ENCODE measurements around the gene RIN3.

DNA sequence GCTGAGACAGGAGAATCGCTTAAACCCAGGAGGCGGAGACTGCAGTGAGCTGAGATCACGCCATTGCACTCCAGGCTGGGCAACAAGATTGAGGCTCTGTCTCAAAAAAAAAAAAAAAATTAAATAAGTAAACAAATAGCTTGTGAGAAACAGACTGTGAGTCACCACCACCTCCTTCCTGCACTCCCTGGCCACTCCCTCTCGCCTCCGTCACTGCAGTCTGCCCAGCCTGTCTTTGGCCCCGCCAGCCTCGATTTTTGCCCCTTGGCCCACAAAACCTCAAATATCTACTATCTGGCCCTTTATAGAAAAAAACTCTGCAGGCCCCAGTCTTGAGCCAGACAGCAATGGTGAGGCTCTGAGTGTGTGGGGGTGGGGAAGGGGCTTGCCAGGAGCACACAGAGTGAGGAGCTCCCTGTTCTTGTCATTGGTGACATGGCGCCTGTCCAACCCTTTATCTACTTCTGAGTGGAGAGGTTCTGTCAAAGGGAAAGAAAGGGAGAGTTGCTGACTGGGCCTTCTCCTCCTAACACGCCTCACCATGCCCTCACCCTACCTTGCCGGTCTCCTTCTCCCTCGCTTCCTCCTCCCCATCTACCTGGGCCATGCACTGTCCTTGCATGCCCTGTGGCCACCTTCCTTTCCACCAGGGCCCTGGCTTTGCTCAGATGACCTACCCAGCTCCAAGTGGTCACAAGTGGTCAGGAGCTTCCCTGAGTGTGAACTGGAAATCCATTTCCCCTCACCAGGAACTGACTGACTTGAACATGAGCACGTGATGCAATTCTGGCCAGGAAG, 212.8 kb downstream of the RIN3 start:
- TF ChIP-seq, protein P1, sequence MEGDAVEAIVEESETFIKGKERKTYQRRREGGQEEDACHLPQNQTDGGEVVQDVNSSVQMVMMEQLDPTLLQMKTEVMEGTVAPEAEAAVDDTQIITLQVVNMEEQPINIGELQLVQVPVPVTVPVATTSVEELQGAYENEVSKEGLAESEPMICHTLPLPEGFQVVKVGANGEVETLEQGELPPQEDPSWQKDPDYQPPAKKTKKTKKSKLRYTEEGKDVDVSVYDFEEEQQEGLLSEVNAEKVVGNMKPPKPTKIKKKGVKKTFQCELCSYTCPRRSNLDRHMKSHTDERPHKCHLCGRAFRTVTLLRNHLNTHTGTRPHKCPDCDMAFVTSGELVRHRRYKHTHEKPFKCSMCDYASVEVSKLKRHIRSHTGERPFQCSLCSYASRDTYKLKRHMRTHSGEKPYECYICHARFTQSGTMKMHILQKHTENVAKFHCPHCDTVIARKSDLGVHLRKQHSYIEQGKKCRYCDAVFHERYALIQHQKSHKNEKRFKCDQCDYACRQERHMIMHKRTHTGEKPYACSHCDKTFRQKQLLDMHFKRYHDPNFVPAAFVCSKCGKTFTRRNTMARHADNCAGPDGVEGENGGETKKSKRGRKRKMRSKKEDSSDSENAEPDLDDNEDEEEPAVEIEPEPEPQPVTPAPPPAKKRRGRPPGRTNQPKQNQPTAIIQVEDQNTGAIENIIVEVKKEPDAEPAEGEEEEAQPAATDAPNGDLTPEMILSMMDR (IDR thresholded peaks at IDR 0.05): no peak
- TF ChIP-seq POLR2AphosphoS5 (IDR thresholded peaks at IDR 0.05): no peak
